B cell (primary cell): ENCODE results near the gene TSPAN16. TPM values are rescaled to one million over a fixed set of nuclear protein-coding genes. Genes with fewer than 3 reads are reported as not detected.

Source experiments
- ATAC-seq: fragments of 200-7000 bp; cut with Tn5 transposase; one replicate; pipeline ENCODE4 v1.10.0; 2021; ENCODE audit warnings: low read depth, mild to moderate bottlenecking, moderate number of reproducible peaks, moderate library complexity
- CTCF ChIA-PET: fragments of 350-600 bp; sonication (Branson Sonifier 250); formaldehyde crosslinking; loops from one replicate; lab custom pipeline; 2021; ENCODE audit warnings: antibody characterized with exemption, inconsistent platforms; lab: Charles Lee
- POLR2A ChIA-PET: fragments of 350-600 bp; sonication (Branson Sonifier 250); formaldehyde crosslinking; loops from one replicate; lab custom pipeline; 2021; ENCODE audit warnings: antibody characterized with exemption; lab: Charles Lee
- DNase-seq: peaks from one replicate; pipeline ENCODE4 v3.0.0; 2013
- H2AFZ ChIP-seq: 2 replicates; pipeline ENCODE4 v1.6.1; 2012; ENCODE audit warnings: mild to moderate bottlenecking, low read depth, low read length; ENCODE audit not compliant: insufficient read depth, poor library complexity, severe bottlenecking
- H3K27ac ChIP-seq, 2 donors: 1 replicate in 1 of 2; 2 replicates in 1 of 2; pipeline ENCODE4 v1.5.1; 2012 to 2013; ENCODE audit warnings: low read length in 2 of 2, mild to moderate bottlenecking in 2 of 2, moderate library complexity in 1 of 2
- H3K27me3 ChIP-seq, 4 experiments: fragments of 200-600 bp in 1 of 4; sonication (generic) in 1 of 4; replicated peaks in 1 of 4; 1 replicate in 2 of 4; 2 replicates in 2 of 4; pipeline versions ENCODE4 v1.6.1 to v1.7.0; 2013 to 2016; ENCODE audit warnings: low read length in 3 of 4, mild to moderate bottlenecking in 2 of 4, mixed read lengths in 1 of 4, moderate library complexity in 1 of 4; ENCODE audit not compliant: insufficient read depth in 4 of 4, control insufficient read depth in 3 of 4; ENCODE audit errors: control extremely low read depth in 1 of 4
- H3K36me3 ChIP-seq, 2 experiments: replicated peaks in 1 of 2; 1 replicate in 1 of 2; 2 replicates in 1 of 2; pipeline versions ENCODE4 v1.6.1 to v1.7.1; 2013; ENCODE audit warnings: low read length in 1 of 2; ENCODE audit not compliant: insufficient read depth in 2 of 2, control insufficient read depth in 1 of 2; ENCODE audit errors: control extremely low read depth in 1 of 2, extremely low read depth in 1 of 2
- H3K4me1 ChIP-seq, 2 donors: fragments of 200-600 bp in 1 of 2; sonication (generic) in 1 of 2; 1 replicate in 1 of 2; 2 replicates in 1 of 2; pipeline versions ENCODE4 v1.5.1 to v1.6.1; 2013 to 2017; ENCODE audit warnings: low read length in 2 of 2; ENCODE audit not compliant: control insufficient read depth in 2 of 2, insufficient read depth in 2 of 2
- H3K4me2 ChIP-seq: replicated peaks from 2 replicates; pipeline ENCODE3; 2012; ENCODE audit warnings: mild to moderate bottlenecking, low read depth, low read length; ENCODE audit not compliant: poor library complexity, severe bottlenecking
- H3K4me3 ChIP-seq, 5 experiments: fragments of 200-600 bp in 1 of 5; sonication (generic) in 1 of 5; 1 replicate in 3 of 5; 2 replicates in 2 of 5; pipeline versions ENCODE4 v1.5.1 to v1.7.0; 2011 to 2016; ENCODE audit warnings: low read length in 4 of 5, mild to moderate bottlenecking in 4 of 5, low read depth in 2 of 5, control low read depth in 1 of 5, moderate library complexity in 1 of 5; ENCODE audit not compliant: insufficient read depth in 1 of 5; ENCODE audit errors: control extremely low read depth in 1 of 5, extremely low read depth in 1 of 5
- H3K79me2 ChIP-seq: fragments of 200-600 bp; sonication (generic); one replicate; pipeline ENCODE4 v1.6.0; 2016; ENCODE audit warnings: low read length; ENCODE audit not compliant: control insufficient read depth, insufficient read depth
- H3K9ac ChIP-seq: fragments of 200-600 bp; sonication (generic); 2 replicates; pipeline ENCODE4 v1.6.1; 2017; ENCODE audit warnings: mild to moderate bottlenecking, low read length, moderate library complexity
- H3K9me3 ChIP-seq, 3 donors: one replicate each; pipeline versions ENCODE4 v1.6.1 to v1.7.1; 2013; ENCODE audit warnings: low read length in 2 of 3; ENCODE audit not compliant: control insufficient read depth in 2 of 3, insufficient read depth in 1 of 3; ENCODE audit errors: control extremely low read depth in 1 of 3
- H4K20me1 ChIP-seq: 2 replicates; pipeline ENCODE4 v1.6.0; 2012; ENCODE audit warnings: mild to moderate bottlenecking, low read length; ENCODE audit not compliant: insufficient read depth, control insufficient read depth, poor library complexity, severe bottlenecking
- H3K27ac Mint-ChIP-seq: one replicate; pipeline ENCODE4 v1.8.0; 2021; ENCODE audit warnings: mixed read lengths
- H3K27me3 Mint-ChIP-seq: one replicate; pipeline ENCODE4 v1.8.0; 2021; ENCODE audit warnings: mixed read lengths
- H3K4me1 Mint-ChIP-seq: one replicate; pipeline ENCODE4 v1.8.0; 2021; ENCODE audit warnings: mixed read lengths
- H3K4me3 Mint-ChIP-seq: one replicate; pipeline ENCODE4 v1.8.0; 2021; ENCODE audit warnings: mixed read lengths
- H3K9me3 Mint-ChIP-seq: one replicate; pipeline ENCODE4 v1.8.0; 2022; ENCODE audit warnings: mixed read lengths; ENCODE audit not compliant: insufficient read depth
- EZH2 ChIP-seq: IDR thresholded peaks from 2 replicates; pipeline ENCODE4 v1.6.1; 2012; ENCODE audit warnings: borderline replicate concordance, low read depth, mild to moderate bottlenecking, moderate library complexity, low read length; ENCODE audit not compliant: insufficient read depth, poor library complexity, severe bottlenecking
- WGBS: methylation state at CpG from one replicate; pipeline ENCODE4 v1.1.5; 2013; ENCODE audit warnings: missing lambda C conversion rate; ENCODE audit not compliant: insufficient coverage; 5-methylcytosine and 5-hydroxymethylcytosine counted together
- intact Hi-C: fragments of 100-400 bp; cut with micrococcal nuclease; formaldehyde crosslinking; loops from one replicate; pipeline ENCODE4 v1.10.0; 2022
- polyA plus RNA-seq: library from polyadenylated mRNA; depleted of rRNA; stranded (reverse); fragments of >200 nt; gene quantifications from 2 replicates; pipeline ENCODE4 v1.2.3, GENCODE V29; 2012
- total RNA-seq, 2 donors: library from RNA; stranded (reverse); fragments of 120-200 nt in 1 of 2; gene quantifications; 1 replicate in 1 of 2; 2 replicates in 1 of 2; pipeline versions ENCODE4 v1.2.3 to v1.2.4, GENCODE V29; 2013 to 2022
- TF ChIP-seq, protein P1 (sequence below): fragments of 200-600 bp; IDR thresholded peaks from one replicate; pipeline ENCODE4 v1.8.0; 2022; ENCODE audit warnings: antibody characterized with exemption, mild to moderate bottlenecking

Gene TSPAN16
- total and polyA plus RNA-seq, 2 donors (not counting 1 experiment from before 2014, with no cell fraction given): not detected

DNA sequence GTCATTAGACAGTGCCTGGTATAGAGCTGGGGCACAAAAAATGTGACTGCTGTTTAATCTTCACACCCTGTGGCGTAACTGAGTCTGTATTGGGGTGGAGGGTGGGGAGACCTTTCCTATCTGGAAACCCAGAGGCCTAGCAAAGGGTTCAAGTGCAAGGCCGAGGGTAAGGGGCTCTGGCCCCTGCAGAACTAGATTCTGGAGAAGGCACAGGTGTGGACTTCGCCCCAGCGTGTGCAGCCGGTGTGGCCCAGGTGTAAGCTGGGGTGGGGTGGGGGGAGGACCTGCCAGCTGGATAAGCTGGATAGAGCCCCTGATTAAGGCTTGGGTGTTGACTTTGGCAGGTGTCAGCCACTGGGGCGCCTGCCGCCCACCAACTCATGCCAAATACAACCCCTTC, 42.2 kb downstream of the TSPAN16 start:
- Mint-ChIP-seq H3K9me3 (no peaks in the 10 kb centered on the region), H3K4me1 (peaks cover 23% of the 10 kb centered on the region), H3K4me3 (peak overlapping the region; percentile 16), H3K27ac (no peak overlapping the region), H3K27me3 (no peaks in the 10 kb centered on the region)
- Histone ChIP-seq H3K4me2 (no peak overlapping the region), H2AFZ (no peak overlapping the region), H3K4me1 (peaks cover 10 to 16% of the 10 kb centered on the region in 2 donors), H3K9ac (no peak overlapping the region), H3K36me3 (peaks cover 8 to 12% of the 10 kb centered on the region in 2 experiments), H3K27me3 (no peaks in the 10 kb centered on the region), H3K4me3 (peak overlapping the region in 1 of 5 experiments; percentile 21), H3K9me3 (peaks cover 0 to 13% (median 0%) of the 10 kb centered on the region in 3 donors), H4K20me1 (no peaks in the 10 kb centered on the region), H3K27ac (no peak overlapping the region), H3K79me2 (no peaks in the 10 kb centered on the region)
- TF ChIP-seq EZH2: no peak
- TF ChIP-seq, protein P1, sequence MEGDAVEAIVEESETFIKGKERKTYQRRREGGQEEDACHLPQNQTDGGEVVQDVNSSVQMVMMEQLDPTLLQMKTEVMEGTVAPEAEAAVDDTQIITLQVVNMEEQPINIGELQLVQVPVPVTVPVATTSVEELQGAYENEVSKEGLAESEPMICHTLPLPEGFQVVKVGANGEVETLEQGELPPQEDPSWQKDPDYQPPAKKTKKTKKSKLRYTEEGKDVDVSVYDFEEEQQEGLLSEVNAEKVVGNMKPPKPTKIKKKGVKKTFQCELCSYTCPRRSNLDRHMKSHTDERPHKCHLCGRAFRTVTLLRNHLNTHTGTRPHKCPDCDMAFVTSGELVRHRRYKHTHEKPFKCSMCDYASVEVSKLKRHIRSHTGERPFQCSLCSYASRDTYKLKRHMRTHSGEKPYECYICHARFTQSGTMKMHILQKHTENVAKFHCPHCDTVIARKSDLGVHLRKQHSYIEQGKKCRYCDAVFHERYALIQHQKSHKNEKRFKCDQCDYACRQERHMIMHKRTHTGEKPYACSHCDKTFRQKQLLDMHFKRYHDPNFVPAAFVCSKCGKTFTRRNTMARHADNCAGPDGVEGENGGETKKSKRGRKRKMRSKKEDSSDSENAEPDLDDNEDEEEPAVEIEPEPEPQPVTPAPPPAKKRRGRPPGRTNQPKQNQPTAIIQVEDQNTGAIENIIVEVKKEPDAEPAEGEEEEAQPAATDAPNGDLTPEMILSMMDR: no peak
- intact Hi-C loops: no loop called here
- CTCF ChIA-PET: no interaction called here
- DNase-seq: no peak
- POLR2A ChIA-PET: interaction anchor here (2.2 kb wide), 1 partner anchor 37 kb away, joined by 8 read pairs; no protein-coding TSS in a partner anchor
- no peak for ATAC-seq
- WGBS: 100% methylated on average over 1 of the region's 7 CpGs

DNA sequence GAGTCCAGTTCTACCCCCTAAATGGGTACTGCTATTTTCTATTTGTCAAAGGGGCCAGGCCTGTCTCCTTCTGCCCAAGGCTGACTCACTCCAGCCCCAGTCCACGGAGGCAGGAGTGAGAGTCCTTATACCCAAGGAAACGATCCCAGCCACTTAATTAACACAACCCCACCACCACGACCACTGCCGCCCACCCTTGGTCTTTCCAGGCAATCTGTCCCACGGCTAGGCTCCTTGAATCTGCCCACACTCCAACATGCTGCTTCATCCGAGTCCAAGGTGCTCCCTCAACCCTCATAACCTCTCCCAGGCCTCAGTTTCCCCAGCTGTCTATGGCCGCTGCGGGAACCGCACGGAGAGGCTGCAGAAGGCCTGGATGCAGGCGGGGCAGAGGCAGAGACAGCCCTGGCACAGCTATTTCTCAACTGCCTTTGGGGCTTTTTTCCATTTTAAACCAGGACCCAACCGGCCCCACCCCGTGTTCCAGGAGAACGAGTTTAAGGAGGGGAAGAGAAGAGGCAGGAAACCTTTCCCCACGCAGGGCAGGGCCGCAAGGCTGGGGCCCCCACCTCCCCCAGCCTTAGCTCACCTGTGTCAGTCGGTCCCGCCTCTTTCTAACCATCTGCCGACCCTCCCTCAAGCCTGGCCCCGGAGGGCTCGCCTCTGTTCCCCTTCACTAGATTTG, 42.8 kb downstream of the TSPAN16 start:
- H3K27me3 Mint-ChIP-seq: no peaks in the 10 kb centered on the region
- ATAC-seq: no peak
- H3K79me2 ChIP-seq: no peaks in the 10 kb centered on the region
- H3K27me3 ChIP-seq: no peaks in the 10 kb centered on the region
- peaks cover 0 to 13% (median 0%) of the 10 kb centered on the region in 3 donors for H3K9me3 ChIP-seq
- TF ChIP-seq, protein P1: no peak
- no peak for TF ChIP-seq EZH2
- ChIA-PET CTCF (interaction anchor here (2.0 kb wide), 1 partner anchor 42 kb away, joined by 10 read pairs; no protein-coding TSS in a partner anchor), POLR2A (interaction anchor here (1.6 to 2.2 kb wide), 2 partner anchors 35 to 37 kb away, joined by 4 to 8 read pairs; partner anchors contain the start of gene SWSAP1)
- peak overlapping the region in 1 of 2 donors; percentile 15 for H3K27ac ChIP-seq
- H3K9me3 Mint-ChIP-seq: no peaks in the 10 kb centered on the region
- 47% methylated on average over 18 of the region's 21 CpGs for WGBS
- peak overlapping the region; percentile 67 for H3K9ac ChIP-seq
- DNase-seq: peak; percentile 13
- H2AFZ ChIP-seq: peak overlapping the region; percentile 85
- peak overlapping the region; percentile 51 to 65 (median 58) for H3K4me3 ChIP-seq
- peaks cover 23% of the 10 kb centered on the region for H3K4me1 Mint-ChIP-seq
- intact Hi-C loops: no loop called here
- H3K4me1 ChIP-seq: peaks cover 10 to 16% of the 10 kb centered on the region in 2 donors
- H3K4me2 ChIP-seq: peak overlapping the region; percentile 95
- H3K4me3 Mint-ChIP-seq: peak overlapping the region; percentile 81
- H3K36me3 ChIP-seq: peaks cover 8 to 12% of the 10 kb centered on the region in 2 experiments
- peak overlapping the region; percentile 61 for H3K27ac Mint-ChIP-seq
- no peaks in the 10 kb centered on the region for H4K20me1 ChIP-seq
